ENCODE measurements around the gene GAMT.
"Not testable (repeated sequence)": the region's sequence is repeated elsewhere in the genome, so short reads cannot be mapped to it uniquely, and the experiment has no call there.

Gene GAMT

GRCh38 chr19:1401138-1401888, at the start of gene GAMT:
Gene GAMT (minus strand): TSS chr19:1401542. CDS start chr19:1401476, 66 bp downstream.
- in situ Hi-C loops (cut with MboI; ENCODE audit: low sequenced_read_pairs): no loop called here

- in situ Hi-C loops (cut with MboI; ENCODE audit: low sequenced_read_pairs): no loop called here
These were observed 48.4 kb upstream of the GAMT start, which contains the start of gene APC2 for GRCh38 chr19:1449467-1450442. Gene APC2 (plus strand): TSS chr19:1450121. CDS start chr19:1453002, 2,881 bp downstream.

- in situ Hi-C loops (cut with MboI; ENCODE audit: low sequenced_read_pairs): no loop called here
These were observed 46.6 kb upstream of the GAMT start for GRCh38 chr19:1447944-1448343.

- in situ Hi-C loops (cut with MboI; ENCODE audit: low sequenced_read_pairs): no loop called here
These were observed 46.2 kb upstream of the GAMT start for GRCh38 chr19:1447504-1447903.

GRCh38 chr19:1446713-1447481, 45.6 kb upstream of the GAMT start:
- in situ Hi-C loops (cut with MboI; ENCODE audit: low sequenced_read_pairs): no loop called here

- in situ Hi-C loops (cut with MboI; ENCODE audit: low sequenced_read_pairs): no loop called here
These were observed 44.8 kb upstream of the GAMT start for GRCh38 chr19:1445932-1446712.

- in situ Hi-C loops (cut with MboI; ENCODE audit: low sequenced_read_pairs): no loop called here
These were observed 44.0 kb upstream of the GAMT start for GRCh38 chr19:1445185-1445931.

- in situ Hi-C loops (cut with MboI; ENCODE audit: low sequenced_read_pairs): no loop called here
These were observed 40.5 kb upstream of the GAMT start for GRCh38 chr19:1441677-1442438.

GRCh38 chr19:1441022-1441426, 39.7 kb upstream of the GAMT start:
- in situ Hi-C loops (cut with MboI; ENCODE audit: low sequenced_read_pairs): no loop called here

GRCh38 chr19:1440418-1440801, 39.1 kb upstream of the GAMT start:
- in situ Hi-C loops (cut with MboI; ENCODE audit: low sequenced_read_pairs): no loop called here

GRCh38 chr19:1439525-1440417, 38.4 kb upstream of the GAMT start:
- in situ Hi-C loops (cut with MboI; ENCODE audit: low sequenced_read_pairs): not testable (repeated sequence)

- in situ Hi-C loops (cut with MboI; ENCODE audit: low sequenced_read_pairs): no loop called here
These were observed 37.6 kb upstream of the GAMT start for GRCh38 chr19:1438933-1439354.

- in situ Hi-C loops (cut with MboI; ENCODE audit: low sequenced_read_pairs): no loop called here
These were observed 36.9 kb upstream of the GAMT start, which contains the start of gene RPS15 for GRCh38 chr19:1438035-1438932. Gene RPS15 (plus strand): TSS chr19:1438396. CDS start chr19:1438426, 30 bp downstream.

GRCh38 chr19:1437609-1438008, 36.3 kb upstream of the GAMT start:
- in situ Hi-C loops (cut with MboI; ENCODE audit: low sequenced_read_pairs): no loop called here

GRCh38 chr19:1435378-1435989, 34.1 kb upstream of the GAMT start:
- in situ Hi-C loops (cut with MboI; ENCODE audit: low sequenced_read_pairs): no loop called here

GRCh38 chr19:1434577-1435060, 33.3 kb upstream of the GAMT start:
- in situ Hi-C loops (cut with MboI; ENCODE audit: low sequenced_read_pairs): no loop called here
